GM18519 (cell line): ENCODE data around the gene ARFGAP3.
A peak's percentile ranks its signal among the peaks of the same experiment; 100 is the strongest.
"Not testable (repeated sequence)": the region's sequence is repeated elsewhere in the genome, so short reads cannot be mapped to it uniquely, and the experiment has no call there.

Experiments
- ATAC-seq: cut with Tn5 transposase; IDR thresholded peaks from one replicate; pipeline ENCODE4 v1.9.1; 2021; ENCODE audit warnings: mild to moderate bottlenecking, moderate library complexity; ENCODE audit not compliant: unreplicated experiment, low FRiP score

ARFGAP3 gene

GRCh38 chr22:42770941-42771647 lies 86.0 kb downstream of the ARFGAP3 start:
- no peak for ATAC-seq

GRCh38 chr22:42770448-42770726 lies 86.7 kb downstream of the ARFGAP3 start:
- ATAC-seq = no peak

- ATAC-seq = peak; percentile 50
These were observed 87.3 kb downstream of the ARFGAP3 start for GRCh38 chr22:42769574-42770447.

GRCh38 chr22:42769238-42769573 lies 87.9 kb downstream of the ARFGAP3 start:
- ATAC-seq = no peak

GRCh38 chr22:42768385-42769035 lies 88.6 kb downstream of the ARFGAP3 start:
- ATAC-seq = no peak

GRCh38 chr22:42766860-42767259 lies 90.2 kb downstream of the ARFGAP3 start:
- ATAC-seq = no peak

GRCh38 chr22:42764895-42765363 lies 92.1 kb downstream of the ARFGAP3 start:
- ATAC-seq = no peak

GRCh38 chr22:42763965-42764480 lies 93.0 kb downstream of the ARFGAP3 start:
- ATAC-seq = no peak

GRCh38 chr22:42760806-42761565 lies 96.1 kb downstream of the ARFGAP3 start:
- no peak for ATAC-seq

- ATAC-seq = no peak
These were observed 98.0 kb downstream of the ARFGAP3 start for GRCh38 chr22:42758931-42759629.

- not testable (repeated sequence) for ATAC-seq
These were observed 101.5 kb downstream of the ARFGAP3 start for GRCh38 chr22:42755553-42755952.

- not testable (repeated sequence) for ATAC-seq
These were observed 102.0 kb downstream of the ARFGAP3 start for GRCh38 chr22:42755121-42755520.

GRCh38 chr22:42754658-42755057 lies 102.4 kb downstream of the ARFGAP3 start:
- ATAC-seq = no peak

GRCh38 chr22:42752912-42753311 lies 104.2 kb downstream of the ARFGAP3 start:
- ATAC-seq = no peak

GRCh38 chr22:42752230-42752746 lies 104.8 kb downstream of the ARFGAP3 start:
- no peak for ATAC-seq

GRCh38 chr22:42750421-42750820 lies 106.7 kb downstream of the ARFGAP3 start:
- not testable (repeated sequence) for ATAC-seq

- no peak for ATAC-seq
These were observed 109.2 kb downstream of the ARFGAP3 start for GRCh38 chr22:42747701-42748513.
